Measurements from ENCODE around the gene EMID1. TPM values are rescaled to one million over a fixed set of nuclear protein-coding genes. Genes with fewer than 3 reads are reported as not detected.
"Not testable (repeated sequence)": the region's sequence is repeated elsewhere in the genome, so short reads cannot be mapped to it uniquely, and the experiment has no call there.

Gene EMID1
- polyA plus RNA-seq, 1 experiment = 1.1 TPM

- Histone ChIP-seq H3K27me3 (ENCODE audit: control insufficient read depth, insufficient read depth, low read length) (peaks cover 9% of the 10 kb centered on the region), H3K4me3 (ENCODE audit: low read depth, low read length) (no peak overlapping the region), H3K9me3 (ENCODE audit: control insufficient read depth, insufficient read depth, low read length) (peaks cover 8% of the 10 kb centered on the region), H3K27ac (ENCODE audit: low read depth, low read length) (no peak overlapping the region)
- TF ChIP-seq CTCF (IDR thresholded peaks at IDR 0.05; ENCODE audit: low read depth, low read length) = no peak
- ChIA-PET POLR2A (no interaction called here), CTCF (interaction anchor here (3.1 kb wide), 1 partner anchor 90 kb away, joined by 26 read pairs; no protein-coding TSS in a partner anchor)
- DNase-seq (ENCODE audit: low read depth, low spot score) = no peak
Observed at GRCh38 chr22:29243874-29244446, 38.3 kb downstream of the EMID1 start.

DNA sequence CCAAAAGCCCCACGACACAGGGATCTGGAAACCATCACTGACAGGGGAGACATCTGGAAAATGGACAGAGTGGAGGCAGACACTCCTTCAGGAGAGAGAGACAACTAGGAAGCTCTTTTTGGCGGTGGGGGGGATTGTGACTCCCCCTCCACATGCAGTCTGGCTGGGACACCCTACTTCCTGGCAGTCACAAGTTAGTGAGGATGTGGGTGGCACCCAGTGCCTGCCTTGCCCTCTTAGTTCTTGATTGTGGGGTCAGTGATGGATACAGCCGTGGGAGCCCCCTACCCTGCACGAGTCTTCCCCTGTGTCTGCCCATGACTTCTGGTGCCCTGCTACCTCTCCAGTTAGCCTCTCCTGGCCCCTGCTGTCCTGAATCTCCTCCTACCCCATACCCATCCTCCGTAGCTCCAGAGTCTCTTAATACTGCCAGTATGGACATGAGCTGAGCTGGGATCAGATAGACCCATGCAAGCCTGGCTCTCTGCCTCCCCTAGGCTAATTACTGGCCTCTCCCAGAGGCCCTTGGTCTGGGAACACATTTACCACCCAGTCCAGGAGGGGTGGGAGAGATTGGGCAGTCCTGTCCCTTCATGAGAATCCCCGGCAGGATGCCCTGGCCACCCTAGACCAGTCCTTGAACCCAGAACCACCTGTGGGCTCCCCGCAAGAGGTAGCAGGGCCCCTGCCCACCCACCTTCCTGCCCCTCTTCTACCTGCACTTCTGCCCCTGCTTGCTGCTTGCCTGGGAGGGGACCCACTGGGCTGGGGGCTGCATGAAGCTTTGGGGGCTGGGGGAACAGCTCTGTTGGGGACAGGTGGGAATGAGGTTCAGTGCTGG lies 39.3 kb downstream of the EMID1 start:
- DNase-seq (ENCODE audit: low read depth, low spot score) = no peak
- Histone ChIP-seq H3K4me3 (ENCODE audit: low read depth, low read length) (no peak overlapping the region), H3K27me3 (ENCODE audit: control insufficient read depth, insufficient read depth, low read length) (peaks cover 8% of the 10 kb centered on the region), H3K9me3 (ENCODE audit: control insufficient read depth, insufficient read depth, low read length) (peaks cover 4% of the 10 kb centered on the region), H3K27ac (ENCODE audit: low read depth, low read length) (no peak overlapping the region)
- TF ChIP-seq CTCF (IDR thresholded peaks at IDR 0.05; ENCODE audit: low read depth, low read length) = no peak
- ChIA-PET POLR2A (no interaction called here), CTCF (interaction anchor here (0.5 to 3.1 kb wide), 31 partner anchors 9 to 645 kb away, joined by 3 to 26 read pairs (median 7); partner anchors contain the start of gene KREMEN1)

DNA sequence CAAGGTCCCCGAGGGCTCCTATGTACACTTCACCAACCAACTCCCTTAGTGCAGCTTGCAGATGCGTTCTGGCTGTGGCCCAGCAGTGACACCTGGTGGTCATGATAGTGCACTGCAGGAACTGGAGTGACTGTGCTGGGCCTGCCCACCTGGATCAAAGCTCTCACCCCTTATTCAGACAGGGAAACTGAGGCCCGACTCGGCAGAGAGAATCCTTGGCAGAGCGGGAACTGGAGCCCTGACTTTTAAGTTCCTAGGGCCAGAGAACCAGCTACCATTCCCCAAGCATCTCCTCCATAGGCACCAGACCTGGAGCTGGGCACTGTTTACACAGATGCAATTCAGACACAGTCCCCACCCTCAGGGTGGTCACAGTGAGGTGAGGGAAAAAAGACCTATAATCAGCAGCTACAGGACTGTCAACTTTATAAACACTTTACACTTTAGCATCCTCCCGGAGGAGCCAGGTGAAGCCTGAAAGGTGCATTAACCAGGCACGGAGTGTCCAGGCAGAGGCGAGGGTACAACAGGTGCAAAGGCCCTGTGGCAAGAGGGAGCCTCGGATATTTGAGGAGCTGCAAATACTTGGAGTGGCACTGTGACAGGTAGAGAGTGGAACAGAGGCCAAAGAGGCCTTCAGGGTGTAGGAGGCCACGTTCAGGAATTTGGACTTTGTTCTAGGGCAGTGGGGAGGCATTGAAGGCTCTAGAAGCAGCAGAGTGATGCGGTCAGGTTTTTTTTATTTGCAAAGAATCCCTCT lies 40.1 kb downstream of the EMID1 start:
- H3K4me3 ChIP-seq (ENCODE audit: low read depth, low read length) = no peak overlapping the region
- ChIA-PET POLR2A (no interaction called here), CTCF (interaction anchor here (0.5 to 3.1 kb wide), 38 partner anchors 9 to 745 kb away, joined by 3 to 26 read pairs (median 6); partner anchors contain the start of gene KREMEN1)
- H3K9me3 ChIP-seq (ENCODE audit: control insufficient read depth, insufficient read depth, low read length) = peaks cover 4% of the 10 kb centered on the region
- DNase-seq (ENCODE audit: low read depth, low spot score) = peak; percentile 29
- TF ChIP-seq CTCF (IDR thresholded peaks at IDR 0.05; ENCODE audit: low read depth, low read length) = peak; percentile 99
- H3K27me3 ChIP-seq (ENCODE audit: control insufficient read depth, insufficient read depth, low read length) = peaks cover 8% of the 10 kb centered on the region
- H3K27ac ChIP-seq (ENCODE audit: low read depth, low read length) = no peak overlapping the region

- H3K4me3 ChIP-seq (ENCODE audit: low read depth, low read length); POLR2A ChIA-PET; H3K27ac ChIP-seq (ENCODE audit: low read depth, low read length); H3K9me3 ChIP-seq (ENCODE audit: control insufficient read depth, insufficient read depth, low read length); H3K27me3 ChIP-seq (ENCODE audit: control insufficient read depth, insufficient read depth, low read length); DNase-seq (ENCODE audit: low read depth, low spot score): not testable (repeated sequence)
- CTCF ChIA-PET = interaction anchor here (1.2 kb wide), 1 partner anchor 94 kb away, joined by 5 read pairs; no protein-coding TSS in a partner anchor
Observed at GRCh38 chr22:29247891-29248290, 42.2 kb downstream of the EMID1 start.

DNA sequence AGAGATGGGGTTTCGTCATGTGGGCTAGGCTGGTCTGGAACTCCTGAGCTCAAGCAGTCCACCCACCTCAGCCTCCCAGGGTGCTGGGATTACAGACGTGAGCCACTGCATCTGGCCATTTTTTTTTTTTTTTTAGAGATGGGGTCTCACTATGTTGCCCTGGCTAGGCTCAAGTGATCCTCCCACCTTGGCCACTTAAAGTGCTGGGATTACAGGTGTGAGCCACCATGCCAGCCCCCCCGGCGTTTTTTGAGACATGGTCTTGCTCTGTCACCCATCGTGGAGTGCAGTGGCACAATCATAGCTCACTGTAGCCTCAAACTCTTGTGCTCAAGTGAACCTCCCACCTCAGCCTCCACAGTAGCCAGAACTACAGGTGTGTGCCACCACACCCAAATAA lies 45.6 kb downstream of the EMID1 start:
- Histone ChIP-seq H3K27ac (ENCODE audit: low read depth, low read length) (no peak overlapping the region), H3K9me3 (ENCODE audit: control insufficient read depth, insufficient read depth, low read length) (no peaks in the 10 kb centered on the region), H3K27me3 (ENCODE audit: control insufficient read depth, insufficient read depth, low read length) (peaks cover 2% of the 10 kb centered on the region), H3K4me3 (ENCODE audit: low read depth, low read length) (no peak overlapping the region)
- CTCF ChIA-PET = interaction anchor here (0.8 kb wide), 1 partner anchor 251 kb away, joined by 3 read pairs; no protein-coding TSS in a partner anchor
- TF ChIP-seq CTCF (IDR thresholded peaks at IDR 0.05; ENCODE audit: low read depth, low read length) = no peak
- no peak for DNase-seq (ENCODE audit: low read depth, low spot score)
- POLR2A ChIA-PET = interaction anchor here (0.6 kb wide), 1 partner anchor 344 kb away, joined by 3 read pairs; no protein-coding TSS in a partner anchor
